SK-N-MC (cell line): Measurements from ENCODE around the gene COPZ2.
A peak's percentile ranks its signal among the peaks of the same experiment; 100 is the strongest.
"Not testable (repeated sequence)": the region's sequence is repeated elsewhere in the genome, so short reads cannot be mapped to it uniquely, and the experiment has no call there.

ENCODE experiments used
- DNase-seq: peaks from one replicate; pipeline ENCODE4 v3.0.0-alpha.2; 2011; ENCODE audit warnings: low read depth, low spot score
- H3K27ac ChIP-seq: fragments of 200-600 bp; sonication (generic); 2 replicates; pipeline ENCODE4 v1.5.1; 2016; ENCODE audit warnings: mixed run types
- H3K36me3 ChIP-seq: fragments of 200-600 bp; sonication (generic); 2 replicates; pipeline ENCODE4 v1.6.1; 2017; ENCODE audit warnings: antibody characterized with exemption, low read length, mixed read lengths; ENCODE audit not compliant: insufficient read depth
- H3K4me3 ChIP-seq: fragments of 200-600 bp; sonication (generic); 2 replicates; pipeline ENCODE4 v1.5.1; 2016
- H3K9ac ChIP-seq: fragments of 200-600 bp; sonication (generic); 2 replicates; pipeline ENCODE4 v1.8.0; 2017; ENCODE audit warnings: mixed run types, mixed read lengths; ENCODE audit not compliant: insufficient read length
- H3K9me3 ChIP-seq: fragments of 200-600 bp; sonication (generic); 2 replicates; pipeline ENCODE4 v1.6.1; 2017; ENCODE audit warnings: low read depth, mild to moderate bottlenecking, antibody characterized with exemption, low read length, moderate library complexity, mixed read lengths
- EZH2 ChIP-seq: fragments of 200-600 bp; sonication (generic); IDR thresholded peaks from one replicate; pipeline ENCODE4 v1.6.1; 2017; ENCODE audit warnings: antibody characterized with exemption
- FOXP2 ChIP-seq: optimal IDR thresholded peaks from 2 replicates; pipeline ENCODE3; 2011; ENCODE audit warnings: mild to moderate bottlenecking, moderate library complexity; ENCODE audit not compliant: insufficient read depth; ENCODE audit errors: extremely low read length, control extremely low read depth
- POLR2AphosphoS5 ChIP-seq: IDR thresholded peaks from 2 replicates; pipeline ENCODE4 v1.6.1; 2012; ENCODE audit warnings: mild to moderate bottlenecking, low read depth, low read length, borderline replicate concordance

The COPZ2 gene

GRCh38 chr17:48046296-48046695, 8.7 kb upstream of the COPZ2 start:
- Histone ChIP-seq H3K9me3 (no peaks in the 10 kb centered on the region), H3K9ac (no peak overlapping the region), H3K27ac (no peak overlapping the region; the same call in 1 of the 2 replicates), H3K36me3 (peaks cover 9% of the 10 kb centered on the region), H3K4me3 (peak overlapping the region; percentile 80)
- TF ChIP-seq FOXP2 (no peak), EZH2 (no peak), POLR2AphosphoS5 (no peak)
- no peak for DNase-seq

GRCh38 chr17:48045316-48046001, 7.9 kb upstream of the COPZ2 start:
- Histone ChIP-seq H3K27ac (no peak overlapping the region), H3K9ac (no peak overlapping the region), H3K9me3 (no peaks in the 10 kb centered on the region), H3K36me3 (peaks cover 1% of the 10 kb centered on the region), H3K4me3 (no peak overlapping the region)
- DNase-seq: no peak
- TF ChIP-seq FOXP2 (no peak), POLR2AphosphoS5 (no peak), EZH2 (no peak)

GRCh38 chr17:48044851-48045250, 7.3 kb upstream of the COPZ2 start:
- no peak for DNase-seq
- no peak overlapping the region for H3K4me3 ChIP-seq
- no peak overlapping the region for H3K9ac ChIP-seq
- TF ChIP-seq FOXP2 (no peak), POLR2AphosphoS5 (no peak)
- H3K9me3 ChIP-seq: no peaks in the 10 kb centered on the region
- no peaks in the 10 kb centered on the region for H3K36me3 ChIP-seq
- no peak overlapping the region for H3K27ac ChIP-seq

GRCh38 chr17:48043176-48043575, 5.6 kb upstream of the COPZ2 start:
- no peak overlapping the region for H3K9ac ChIP-seq
- H3K36me3 ChIP-seq: no peaks in the 10 kb centered on the region
- TF ChIP-seq FOXP2 (no peak), EZH2 (no peak), POLR2AphosphoS5 (no peak)
- no peak overlapping the region for H3K27ac ChIP-seq
- no peak for DNase-seq
- H3K9me3 ChIP-seq: no peaks in the 10 kb centered on the region
- H3K4me3 ChIP-seq: no peak overlapping the region

DNA sequence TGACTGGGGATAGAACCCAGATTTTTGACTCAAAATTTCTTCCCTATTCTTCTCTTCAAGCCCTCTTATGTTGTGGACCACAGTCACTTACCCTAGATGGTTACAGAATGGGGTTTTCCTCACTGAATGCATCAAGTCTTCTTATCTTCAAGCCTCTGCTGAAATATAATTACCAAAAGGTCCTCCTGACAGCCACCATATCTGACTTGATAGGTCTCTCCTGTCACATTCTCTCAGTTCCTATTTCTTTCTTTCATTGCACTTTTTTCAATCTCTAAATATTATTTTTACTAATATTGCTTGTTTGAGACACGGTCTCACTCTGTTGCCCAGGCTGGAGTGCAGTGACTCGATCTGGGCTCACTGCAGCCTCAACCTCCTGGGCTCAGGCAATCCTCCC, 1.1 kb upstream of the COPZ2 start:
- Histone ChIP-seq H3K27ac (no peak overlapping the region), H3K36me3 (no peaks in the 10 kb centered on the region), H3K9ac (no peak overlapping the region), H3K4me3 (no peak overlapping the region), H3K9me3 (no peaks in the 10 kb centered on the region)
- TF ChIP-seq FOXP2 (no peak), POLR2AphosphoS5 (no peak), EZH2 (no peak)
- no peak for DNase-seq

DNA sequence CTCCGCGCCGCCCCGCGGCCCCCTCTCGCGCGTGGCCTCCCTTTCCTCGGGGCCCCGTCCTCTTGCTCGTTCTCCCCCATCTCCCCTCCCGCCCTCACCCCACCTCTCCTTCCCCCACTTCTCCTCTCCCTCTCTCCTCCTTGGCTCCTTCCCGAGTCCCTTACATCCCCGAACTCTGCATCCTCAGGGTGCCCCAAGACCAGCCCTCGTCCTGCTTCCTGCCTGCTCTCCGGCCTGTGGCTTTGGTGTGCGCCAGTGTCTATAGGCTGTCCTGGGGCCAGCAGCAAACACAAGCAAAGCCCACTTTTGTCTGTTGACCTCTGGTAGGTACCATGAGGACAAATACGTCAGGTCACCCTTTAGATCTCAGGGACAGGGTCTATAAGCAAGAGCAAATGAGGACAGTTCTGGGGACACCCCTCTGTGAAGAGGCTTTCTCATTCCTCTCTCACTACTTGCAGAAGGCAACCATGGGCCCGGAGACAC, 284 bp upstream of the COPZ2 start:
- no peak overlapping the region for H3K9ac ChIP-seq
- no peaks in the 10 kb centered on the region for H3K36me3 ChIP-seq
- TF ChIP-seq FOXP2 (no peak), EZH2 (no peak), POLR2AphosphoS5 (no peak)
- no peak overlapping the region for H3K4me3 ChIP-seq
- no peak overlapping the region for H3K27ac ChIP-seq
- no peaks in the 10 kb centered on the region for H3K9me3 ChIP-seq
- DNase-seq: no peak

DNA sequence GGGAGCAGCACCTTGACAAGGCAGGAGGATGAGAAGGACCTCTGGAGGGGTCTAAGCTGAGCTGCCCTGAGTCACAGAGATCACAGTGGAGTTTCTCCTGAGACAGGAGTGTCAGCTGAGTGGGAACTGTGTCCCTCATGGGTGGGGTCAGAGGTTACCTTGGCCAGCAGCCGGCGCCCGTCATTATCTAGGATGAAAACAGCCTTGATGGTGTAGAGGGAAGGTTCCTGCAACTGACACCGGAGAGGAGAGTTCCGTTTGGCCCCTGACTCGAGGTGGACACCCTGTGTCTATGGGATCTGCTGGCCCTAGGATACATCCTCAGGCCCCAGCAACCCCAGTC, 933 bp downstream of the COPZ2 start:
- Histone ChIP-seq H3K9ac (no peak overlapping the region), H3K36me3 (no peaks in the 10 kb centered on the region), H3K4me3 (no peak overlapping the region), H3K27ac (no peak overlapping the region), H3K9me3 (no peaks in the 10 kb centered on the region)
- no peak for DNase-seq
- TF ChIP-seq EZH2: no peak

DNA sequence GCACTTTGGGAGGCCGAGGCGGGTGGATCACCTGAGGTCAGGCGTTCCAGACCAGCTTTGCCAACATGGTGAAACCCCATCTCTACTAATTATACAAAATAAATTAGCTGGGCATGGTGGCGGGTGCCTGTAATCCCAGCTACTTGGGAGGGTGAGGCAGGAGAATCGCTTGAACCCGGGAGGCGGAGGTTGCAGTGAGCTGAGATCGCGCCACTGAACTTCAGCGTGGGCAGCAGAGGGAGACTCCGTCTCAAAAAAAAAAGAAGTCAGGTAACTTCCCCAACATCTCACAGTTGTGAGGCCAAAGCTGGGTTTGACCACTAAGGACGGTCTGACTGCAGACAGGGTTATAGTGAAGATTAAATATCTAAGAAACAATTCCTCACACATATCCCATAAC, 2.9 kb downstream of the COPZ2 start:
- H3K4me3 ChIP-seq, DNase-seq, H3K9me3 ChIP-seq, H3K27ac ChIP-seq, H3K36me3 ChIP-seq, H3K9ac ChIP-seq: not testable (repeated sequence)

DNA sequence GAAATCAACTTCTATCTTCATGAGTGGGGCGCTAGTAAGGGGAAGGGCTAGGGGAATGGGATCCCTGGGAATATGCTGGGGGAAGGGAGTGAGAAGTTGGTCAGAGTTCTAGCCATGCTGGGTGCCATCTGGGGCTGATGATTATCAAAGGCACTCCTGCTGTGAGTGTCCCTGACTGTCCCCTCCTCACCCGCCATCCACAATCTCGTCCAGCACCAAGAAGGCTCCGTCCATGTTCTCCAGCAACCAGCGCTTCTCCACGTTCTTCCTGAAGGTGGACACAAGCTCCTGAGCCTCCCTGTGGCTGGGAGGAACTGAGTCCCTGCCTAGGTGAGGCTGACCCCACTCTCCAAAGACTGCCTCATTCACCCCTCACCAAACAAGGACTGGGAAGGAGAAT, 5.6 kb downstream of the COPZ2 start:
- no peak for TF ChIP-seq POLR2AphosphoS5
- no peak for TF ChIP-seq EZH2
- TF ChIP-seq FOXP2: no peak
- H3K27ac ChIP-seq: no peak overlapping the region
- no peaks in the 10 kb centered on the region for H3K36me3 ChIP-seq
- no peaks in the 10 kb centered on the region for H3K9me3 ChIP-seq
- no peak overlapping the region for H3K4me3 ChIP-seq
- H3K9ac ChIP-seq: no peak overlapping the region
- no peak for DNase-seq
